ENCODE measurements around the gene CD24.

The CD24 gene

DNA sequence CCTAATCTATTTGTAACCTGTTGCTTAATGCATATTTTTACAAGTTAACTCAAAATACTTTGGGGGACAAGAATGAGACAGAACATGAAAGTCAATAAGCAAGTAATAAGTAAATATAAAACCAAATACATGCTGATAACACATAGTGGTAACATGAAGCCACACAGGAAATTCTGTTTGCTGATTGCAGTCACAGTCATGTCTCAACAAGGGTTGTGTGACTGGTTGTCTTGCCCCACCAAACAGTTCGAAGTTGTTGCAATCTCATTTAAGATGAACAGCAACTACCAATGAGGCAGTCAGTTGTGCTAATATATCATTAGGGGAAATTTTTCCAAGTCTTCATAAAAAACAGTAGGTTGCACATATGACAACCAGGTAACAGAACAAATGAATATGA lies 14.5 kb downstream of the CD24 start:
- Histone ChIP-seq H3K79me2 (no peaks in the 10 kb centered on the region), H3K27me3 (ENCODE audit: control insufficient read depth, insufficient read depth, low read length) (no peaks in the 10 kb centered on the region), H3K4me3 (ENCODE audit: low read depth, low read length) (no peak overlapping the region), H3K9ac (no peak overlapping the region), H3K27ac (no peak overlapping the region), H3K36me3 (ENCODE audit: control insufficient read depth, insufficient read depth, low read length) (no peaks in the 10 kb centered on the region), H3K4me1 (no peaks in the 10 kb centered on the region), H3K4me2 (ENCODE audit: low read length) (no peak overlapping the region), H2AFZ (no peak overlapping the region), H3K9me3 (ENCODE audit: control insufficient read depth, low read length) (no peaks in the 10 kb centered on the region)
- TF ChIP-seq, protein P1, sequence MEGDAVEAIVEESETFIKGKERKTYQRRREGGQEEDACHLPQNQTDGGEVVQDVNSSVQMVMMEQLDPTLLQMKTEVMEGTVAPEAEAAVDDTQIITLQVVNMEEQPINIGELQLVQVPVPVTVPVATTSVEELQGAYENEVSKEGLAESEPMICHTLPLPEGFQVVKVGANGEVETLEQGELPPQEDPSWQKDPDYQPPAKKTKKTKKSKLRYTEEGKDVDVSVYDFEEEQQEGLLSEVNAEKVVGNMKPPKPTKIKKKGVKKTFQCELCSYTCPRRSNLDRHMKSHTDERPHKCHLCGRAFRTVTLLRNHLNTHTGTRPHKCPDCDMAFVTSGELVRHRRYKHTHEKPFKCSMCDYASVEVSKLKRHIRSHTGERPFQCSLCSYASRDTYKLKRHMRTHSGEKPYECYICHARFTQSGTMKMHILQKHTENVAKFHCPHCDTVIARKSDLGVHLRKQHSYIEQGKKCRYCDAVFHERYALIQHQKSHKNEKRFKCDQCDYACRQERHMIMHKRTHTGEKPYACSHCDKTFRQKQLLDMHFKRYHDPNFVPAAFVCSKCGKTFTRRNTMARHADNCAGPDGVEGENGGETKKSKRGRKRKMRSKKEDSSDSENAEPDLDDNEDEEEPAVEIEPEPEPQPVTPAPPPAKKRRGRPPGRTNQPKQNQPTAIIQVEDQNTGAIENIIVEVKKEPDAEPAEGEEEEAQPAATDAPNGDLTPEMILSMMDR (IDR thresholded peaks at IDR 0.05), result no peak

DNA sequence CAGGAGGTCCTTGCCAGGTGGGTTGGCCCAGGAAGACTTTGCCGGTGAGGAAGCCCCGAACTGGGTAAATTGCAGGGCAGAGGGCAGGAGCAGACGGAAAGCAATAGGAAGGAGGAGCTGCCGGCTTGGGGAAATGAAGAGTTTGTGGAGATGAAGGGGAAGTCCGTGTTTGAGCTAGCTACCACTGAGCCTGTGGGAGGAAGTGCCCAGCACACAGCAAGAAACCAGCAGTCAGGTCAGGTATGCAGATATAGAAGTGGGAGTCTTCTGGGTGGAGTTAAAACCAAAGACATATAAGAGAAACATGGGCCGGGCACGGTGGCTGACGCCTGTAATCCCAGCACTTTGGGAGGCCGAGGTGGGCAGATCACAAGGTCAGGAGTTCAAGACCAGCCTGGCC lies 34.7 kb downstream of the CD24 start:
- no peaks in the 10 kb centered on the region for H3K9me3 ChIP-seq (ENCODE audit: control insufficient read depth, low read length)
- no peaks in the 10 kb centered on the region for H3K4me1 ChIP-seq
- H3K79me2 ChIP-seq, result no peaks in the 10 kb centered on the region
- no peak overlapping the region for H3K4me3 ChIP-seq (ENCODE audit: low read depth, low read length)
- H3K27me3 ChIP-seq (ENCODE audit: control insufficient read depth, insufficient read depth, low read length), result no peaks in the 10 kb centered on the region
- no peak overlapping the region for H3K27ac ChIP-seq
- no peak overlapping the region for H3K9ac ChIP-seq
- TF ChIP-seq, protein P1 (IDR thresholded peaks at IDR 0.05), result no peak
- H3K36me3 ChIP-seq (ENCODE audit: control insufficient read depth, insufficient read depth, low read length), result no peaks in the 10 kb centered on the region
- no peak overlapping the region for H3K4me2 ChIP-seq (ENCODE audit: low read length)
- H2AFZ ChIP-seq, result no peak overlapping the region

DNA sequence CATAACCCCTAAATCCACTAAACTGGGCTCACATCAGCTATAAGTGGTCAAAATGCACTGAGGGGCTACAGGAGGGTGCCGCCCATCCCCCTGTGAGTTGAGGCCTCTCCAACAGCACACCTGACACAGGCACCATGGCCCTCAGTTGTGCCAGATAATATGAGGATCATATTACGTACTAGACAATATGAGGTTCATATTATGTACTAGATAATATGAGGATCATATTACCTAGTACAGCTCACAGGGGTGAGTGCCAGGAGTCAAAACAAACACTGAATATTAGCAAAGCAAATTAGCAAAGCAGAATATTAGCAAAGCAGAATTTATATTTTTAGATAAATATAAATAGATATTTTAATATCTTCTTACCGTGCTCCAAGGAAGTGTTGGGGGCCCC lies 35.3 kb downstream of the CD24 start:
- Histone ChIP-seq H3K9ac (no peak overlapping the region), H3K79me2 (no peaks in the 10 kb centered on the region), H3K4me3 (ENCODE audit: low read depth, low read length) (no peak overlapping the region), H2AFZ (no peak overlapping the region), H3K27ac (no peak overlapping the region), H3K27me3 (ENCODE audit: control insufficient read depth, insufficient read depth, low read length) (no peaks in the 10 kb centered on the region), H3K36me3 (ENCODE audit: control insufficient read depth, insufficient read depth, low read length) (no peaks in the 10 kb centered on the region), H3K4me2 (ENCODE audit: low read length) (no peak overlapping the region), H3K9me3 (ENCODE audit: control insufficient read depth, low read length) (no peaks in the 10 kb centered on the region), H3K4me1 (no peaks in the 10 kb centered on the region)
- TF ChIP-seq, protein P1 (IDR thresholded peaks at IDR 0.05), result no peak

DNA sequence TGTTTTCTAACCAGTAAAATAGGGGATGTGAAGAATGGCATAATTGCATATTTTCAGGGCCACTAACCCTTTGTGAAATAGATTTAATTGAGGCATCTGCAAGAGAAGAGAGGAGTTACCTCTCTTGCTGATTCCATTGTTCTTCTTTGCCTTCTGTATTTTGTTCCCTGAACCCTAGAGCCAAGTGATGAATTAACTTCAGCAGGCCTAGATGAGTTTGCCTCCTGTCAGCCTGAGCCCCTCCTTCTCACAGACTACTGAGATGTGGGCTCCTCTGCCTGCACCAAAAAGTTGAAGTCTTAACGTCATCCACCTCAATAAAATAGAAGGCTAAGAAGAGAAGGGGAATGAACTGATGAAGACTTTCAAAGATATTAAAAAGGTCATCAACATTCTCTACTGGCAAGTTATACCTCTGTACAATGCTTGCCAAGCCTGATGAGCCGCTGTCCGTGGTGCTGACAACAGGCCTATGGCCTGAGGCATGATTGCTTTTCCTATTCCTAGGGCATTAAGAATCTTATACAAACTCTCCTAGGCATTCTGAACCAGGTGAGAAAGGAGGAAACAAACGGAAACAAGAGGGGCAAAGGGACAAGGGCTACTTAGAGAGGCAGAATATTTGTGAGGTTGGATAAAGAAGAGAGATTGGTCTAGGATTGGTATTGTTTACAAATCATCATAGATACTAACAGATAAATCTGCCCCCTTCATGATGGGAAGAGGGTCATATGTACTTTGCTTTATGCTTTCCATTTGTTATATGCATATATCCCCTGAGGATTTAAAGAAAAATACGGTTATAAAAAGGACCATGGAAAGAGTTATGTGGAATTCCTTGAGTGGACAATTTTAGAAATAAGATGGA lies 46.8 kb downstream of the CD24 start:
- Histone ChIP-seq H3K27me3 (ENCODE audit: control insufficient read depth, insufficient read depth, low read length) (no peaks in the 10 kb centered on the region), H2AFZ (no peak overlapping the region), H3K4me3 (ENCODE audit: low read depth, low read length) (no peak overlapping the region), H3K9ac (no peak overlapping the region), H3K4me2 (ENCODE audit: low read length) (no peak overlapping the region), H3K36me3 (ENCODE audit: control insufficient read depth, insufficient read depth, low read length) (no peaks in the 10 kb centered on the region), H3K27ac (no peak overlapping the region), H3K79me2 (no peaks in the 10 kb centered on the region), H3K4me1 (no peaks in the 10 kb centered on the region), H3K9me3 (ENCODE audit: control insufficient read depth, low read length) (no peaks in the 10 kb centered on the region)
- TF ChIP-seq, protein P1 (IDR thresholded peaks at IDR 0.05), result no peak

DNA sequence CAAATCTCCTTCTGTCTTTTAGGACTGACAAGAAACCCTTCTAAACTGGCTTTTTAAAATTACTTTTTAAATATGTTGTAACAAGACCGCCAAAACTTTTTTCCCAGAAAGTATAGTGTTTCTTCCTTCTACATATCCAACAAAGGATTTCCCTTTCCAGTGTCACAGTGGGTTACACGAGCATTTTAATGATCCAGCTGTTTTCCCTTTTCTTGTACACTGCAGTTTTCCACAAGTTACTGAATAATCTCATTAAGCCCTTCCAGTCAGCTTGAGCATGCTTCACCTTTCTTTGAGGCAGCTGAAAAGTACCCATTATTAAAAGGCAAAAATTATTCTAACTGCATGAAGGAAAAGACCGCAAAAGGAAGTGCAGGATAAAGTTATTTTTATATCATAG lies 48.6 kb downstream of the CD24 start:
- Histone ChIP-seq H3K9me3 (ENCODE audit: control insufficient read depth, low read length) (no peaks in the 10 kb centered on the region), H3K4me2 (ENCODE audit: low read length) (no peak overlapping the region), H3K79me2 (no peaks in the 10 kb centered on the region), H3K36me3 (ENCODE audit: control insufficient read depth, insufficient read depth, low read length) (no peaks in the 10 kb centered on the region), H2AFZ (no peak overlapping the region), H3K27ac (no peak overlapping the region), H3K9ac (no peak overlapping the region), H3K4me3 (ENCODE audit: low read depth, low read length) (no peak overlapping the region), H3K27me3 (ENCODE audit: control insufficient read depth, insufficient read depth, low read length) (no peaks in the 10 kb centered on the region), H3K4me1 (no peaks in the 10 kb centered on the region)
- TF ChIP-seq, protein P1 (IDR thresholded peaks at IDR 0.05), result no peak

All from parathyroid adenoma (tissue), 2 donors.